Ishikawa (cell line): Measurements from ENCODE around the gene TMEM91.
A peak's percentile ranks its signal among the peaks of the same experiment; 100 is the strongest.

ENCODE experiments used
- CREB1 ChIP-seq: IDR thresholded peaks from 2 replicates; pipeline ENCODE4 v1.6.1; 2012; ENCODE audit warnings: low read depth
- EGR1 ChIP-seq: IDR thresholded peaks from 2 replicates; pipeline ENCODE4 v1.6.1; 2012
- EP300 ChIP-seq: IDR thresholded peaks from 2 replicates; pipeline ENCODE4 v1.6.1; 2012; ENCODE audit warnings: borderline replicate concordance
- FOXM1 ChIP-seq: IDR thresholded peaks from 2 replicates; pipeline ENCODE4 v1.6.1; 2012; ENCODE audit warnings: low read depth, borderline replicate concordance
- MAX ChIP-seq: IDR thresholded peaks from 2 replicates; pipeline ENCODE4 v1.6.1; 2012
- NFIC ChIP-seq: IDR thresholded peaks from 2 replicates; pipeline ENCODE4 v1.6.1; 2012
- RAD21 ChIP-seq: IDR thresholded peaks from 2 replicates; pipeline ENCODE4 v1.6.1; 2012; ENCODE audit warnings: low read depth
- REST ChIP-seq: IDR thresholded peaks from 2 replicates; pipeline ENCODE4 v1.6.1; 2012; ENCODE audit warnings: low read depth, mild to moderate bottlenecking
- TAF1 ChIP-seq: IDR thresholded peaks from 2 replicates; pipeline ENCODE4 v1.6.1; 2012; ENCODE audit warnings: low read depth, mild to moderate bottlenecking
- TCF12 ChIP-seq: IDR thresholded peaks from 2 replicates; pipeline ENCODE4 v1.6.1; 2012; ENCODE audit warnings: low read depth
- TEAD4 ChIP-seq: IDR thresholded peaks from 2 replicates; pipeline ENCODE4 v1.6.1; 2012
- USF1 ChIP-seq: IDR thresholded peaks from 2 replicates; pipeline ENCODE4 v1.6.1; 2012

GRCh38 chr19:41352609-41353465, 23.5 kb upstream of the TMEM91 start:
- TF ChIP-seq TAF1 (no peak), RAD21 (no peak), NFIC (no peak), REST (no peak), CREB1 (no peak), FOXM1 (no peak), TCF12 (no peak), EP300 (no peak), USF1 (no peak), EGR1 (no peak), TEAD4 (no peak), MAX (peak; percentile 22; the same call in 1 of the 2 replicates)
